Skin epidermis (tissue), 12 donors: ENCODE data around the gene OR4C5.
"Not testable (repeated sequence)": the region's sequence is repeated elsewhere in the genome, so short reads cannot be mapped to it uniquely, and the experiment has no call there.

Experiments used
- H3K27ac ChIP-seq, 21 experiments: fragments of 200-600 bp; sonication (generic) in 11 of 21; one replicate each; pipeline ENCODE4 v1.5.0; 2020; ENCODE audit warnings: mild to moderate bottlenecking in 3 of 21, inconsistent platforms in 2 of 21, moderate library complexity in 2 of 21
- H3K4me3 ChIP-seq, 7 experiments: fragments of 200-600 bp; sonication (generic) in 2 of 7; one replicate each; pipeline ENCODE4 v1.5.0; 2020; ENCODE audit warnings: inconsistent platforms in 2 of 7, mild to moderate bottlenecking in 2 of 7, moderate library complexity in 1 of 7

OR4C5 gene

DNA sequence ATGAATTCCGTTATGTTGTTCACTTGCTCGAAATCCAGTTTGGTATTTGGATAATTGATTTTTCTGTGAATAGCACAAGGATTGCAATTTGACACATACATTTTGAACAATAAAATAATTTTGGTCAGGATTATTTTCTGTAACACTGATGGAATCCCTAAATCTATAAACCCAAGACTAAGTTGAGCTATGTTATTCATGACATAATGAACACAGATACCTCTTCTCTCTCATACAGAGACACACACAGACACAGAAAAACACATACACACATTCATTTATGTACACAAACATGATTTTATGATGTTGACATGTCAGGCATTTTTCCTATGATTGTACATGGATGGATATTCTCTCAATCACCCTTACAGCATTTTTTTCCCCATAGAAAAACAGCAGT lies at the start of gene OR4C5:
TSS of gene OR4C5 (minus strand) at position 101 of the 400 bp plus-strand sequence. CDS start at position 101, 0 bp downstream.
- no peak within 1 kb of the TSS for H3K27ac ChIP-seq
- H3K4me3 ChIP-seq = no peak within 1 kb of the TSS

GRCh38 chr11:48384670-48385069 lies 18.4 kb upstream of the OR4C5 start:
- H3K4me3 ChIP-seq = no peak overlapping the region
- H3K27ac ChIP-seq = no peak overlapping the region

- H3K27ac ChIP-seq, H3K4me3 ChIP-seq: not testable (repeated sequence)
Measured at GRCh38 chr11:48384151-48384550, 17.9 kb upstream of the OR4C5 start.

GRCh38 chr11:48361289-48361688 lies 5.0 kb downstream of the OR4C5 start:
- not testable (repeated sequence) for H3K4me3 ChIP-seq, H3K27ac ChIP-seq

GRCh38 chr11:48354677-48355076 lies 11.6 kb downstream of the OR4C5 start:
- Histone ChIP-seq H3K27ac (no peak overlapping the region), H3K4me3 (no peak overlapping the region)

GRCh38 chr11:48354013-48354412 lies 12.3 kb downstream of the OR4C5 start:
- H3K4me3 ChIP-seq = no peak overlapping the region
- no peak overlapping the region for H3K27ac ChIP-seq

- not testable (repeated sequence) for H3K27ac ChIP-seq, H3K4me3 ChIP-seq
Measured at GRCh38 chr11:48346286-48346685, 20.0 kb downstream of the OR4C5 start.

- not testable (repeated sequence) for H3K4me3 ChIP-seq, H3K27ac ChIP-seq
Measured at GRCh38 chr11:48342505-48342904, 23.8 kb downstream of the OR4C5 start.

- Histone ChIP-seq H3K4me3 (no peak overlapping the region), H3K27ac (no peak overlapping the region)
Measured at GRCh38 chr11:48341466-48341865, 24.8 kb downstream of the OR4C5 start.

DNA sequence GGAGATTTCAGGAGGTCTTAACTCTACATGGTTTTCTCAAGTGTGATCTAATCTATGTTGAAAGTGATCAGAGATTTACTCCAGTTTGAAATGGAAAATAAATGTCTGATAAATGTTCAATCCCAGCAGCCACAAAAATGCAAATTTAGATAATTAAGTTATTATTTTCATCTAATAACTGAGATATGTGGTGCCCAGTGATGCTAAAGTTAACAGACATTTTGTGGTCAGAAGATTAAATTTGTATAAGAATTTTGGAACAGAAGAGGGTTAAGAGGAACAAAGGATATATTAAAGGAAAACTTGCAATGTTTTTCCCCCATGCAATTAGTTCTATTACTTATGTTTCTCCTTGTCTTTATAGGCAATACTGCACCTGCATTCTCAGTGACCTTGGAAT lies 41.6 kb downstream of the OR4C5 start, which contains the start of gene OR4C3:
TSS of gene OR4C3 (plus strand) at position 301 of the 400 bp plus-strand sequence. CDS start 102 bp downstream, outside the sequence.
- H3K4me3 ChIP-seq, H3K27ac ChIP-seq: not testable (repeated sequence)

- not testable (repeated sequence) for H3K4me3 ChIP-seq, H3K27ac ChIP-seq
Measured at GRCh38 chr11:48319813-48320212, 46.5 kb downstream of the OR4C5 start.
